EH (cell line): Measurements from ENCODE around the gene QSOX1.
"Not testable (repeated sequence)": the region's sequence is repeated elsewhere in the genome, so short reads cannot be mapped to it uniquely, and the experiment has no call there.

Source experiments
- DNase-seq: peaks from one replicate; pipeline ENCODE4 v3.0.0-alpha.2; 2015; ENCODE audit warnings: low read depth

The QSOX1 gene

GRCh38 chr1:180154325-180155181 is at the start of gene QSOX1:
TSS of gene QSOX1 (plus strand) at chr1:180154869. CDS start at chr1:180154908, 39 bp downstream.
- peak; percentile 90 for DNase-seq

GRCh38 chr1:180112091-180112490 is 42.6 kb upstream of the QSOX1 start:
- DNase-seq, result no peak

- no peak for DNase-seq
These were observed 41.6 kb upstream of the QSOX1 start for GRCh38 chr1:180112984-180113647.

GRCh38 chr1:180114396-180114945 is 40.2 kb upstream of the QSOX1 start:
- DNase-seq, result no peak

- no peak for DNase-seq
These were observed 37.5 kb upstream of the QSOX1 start for GRCh38 chr1:180116964-180117763.

GRCh38 chr1:180117764-180118116 is 36.9 kb upstream of the QSOX1 start:
- peak; percentile 88 for DNase-seq

GRCh38 chr1:180119837-180120236 is 34.8 kb upstream of the QSOX1 start:
- no peak for DNase-seq

GRCh38 chr1:180123463-180123936 is 31.2 kb upstream of the QSOX1 start:
- no peak for DNase-seq

- DNase-seq, result no peak
These were observed 24.0 kb upstream of the QSOX1 start for GRCh38 chr1:180130651-180131050.

GRCh38 chr1:180131510-180131909 is 23.2 kb upstream of the QSOX1 start:
- DNase-seq, result peak; percentile 96

GRCh38 chr1:180133193-180133592 is 21.5 kb upstream of the QSOX1 start:
- no peak for DNase-seq

GRCh38 chr1:180133688-180134087 is 21.0 kb upstream of the QSOX1 start:
- not testable (repeated sequence) for DNase-seq

- peak; percentile 51 for DNase-seq
These were observed 19.1 kb upstream of the QSOX1 start for GRCh38 chr1:180135535-180135934.

GRCh38 chr1:180136331-180136967 is 18.2 kb upstream of the QSOX1 start:
- no peak for DNase-seq

GRCh38 chr1:180136968-180137356 is 17.7 kb upstream of the QSOX1 start:
- no peak for DNase-seq

- DNase-seq, result no peak
These were observed 16.9 kb upstream of the QSOX1 start for GRCh38 chr1:180137776-180138175.

GRCh38 chr1:180141381-180141934 is 13.2 kb upstream of the QSOX1 start:
- DNase-seq, result no peak

- no peak for DNase-seq
These were observed 11.3 kb upstream of the QSOX1 start for GRCh38 chr1:180143359-180143758.

- DNase-seq, result no peak
These were observed 9.9 kb upstream of the QSOX1 start for GRCh38 chr1:180144659-180145357.

- no peak for DNase-seq
These were observed 9.2 kb upstream of the QSOX1 start for GRCh38 chr1:180145446-180145845.

- peak; percentile 51 for DNase-seq
These were observed 3.7 kb upstream of the QSOX1 start for GRCh38 chr1:180150982-180151381.
